K562 (cell line): Measurements from ENCODE around the gene ANXA3. TPM values are rescaled to one million over a fixed set of nuclear protein-coding genes. Genes with fewer than 3 reads are reported as not detected.

Experiments
- ATAC-seq: fragments of 200-7000 bp; cut with Tn5 transposase; 3 replicates; pipeline ENCODE4 v1.9.1; 2020; ENCODE audit warnings: moderate library complexity
- BruUV-seq: library from RNA; stranded (reverse); fragments of 400-500 nt; replicated peaks from 2 replicates; lab custom pipeline; 2021; lab: Mats Ljungman, UMichigan
- CTCF ChIA-PET: fragments of 300-600 bp; formaldehyde crosslinking; extraction: SDS; loops from one replicate; lab custom pipeline; 2021; ENCODE audit warnings: low intra/inter-chr PET ratio; lab: Yijun Ruan, JAX
- POLR2A ChIA-PET: fragments of 300-600, 350-650 bp; sonication (Branson Sonifier 250); formaldehyde crosslinking; extraction: SDS; loops from one replicate; lab custom pipeline; 2021; ENCODE audit warnings: antibody characterized with exemption, inconsistent platforms; lab: Yijun Ruan, JAX
- DNase-seq, 4 experiments: peaks; one replicate each; pipeline versions ENCODE4 v3.0.0 to v3.0.0-alpha.2; 2011 to 2018; ENCODE audit warnings: low spot score in 3 of 4, mixed read lengths in 3 of 4; ENCODE audit errors: extremely low read depth in 1 of 4
- FAIRE-seq: peaks from 2 replicates; lab custom pipeline; 2011; peaks lifted over from hg19 to GRCh38; lab: Jason Lieb, UNC
- H2AFZ ChIP-seq: 2 replicates; pipeline ENCODE4 v1.6.0; 2011; ENCODE audit warnings: low read depth, low read length, control low read depth, inconsistent platforms
- H3K27ac ChIP-seq: fragments of 200-600 bp; 3 replicates; pipeline ENCODE4 v1.8.0; 2011; ENCODE audit warnings: low read depth, mild to moderate bottlenecking, control low read depth, inconsistent platforms, low read length, moderate library complexity, mixed read lengths; ENCODE audit errors: extremely low read depth
- H3K27me3 ChIP-seq, 2 experiments: fragments of 300-600 bp in 1 of 2; 2 replicates in 1 of 2; 3 replicates in 1 of 2; pipeline versions ENCODE4 v1.6.0 to v1.8.0; 2011; ENCODE audit warnings: inconsistent platforms in 2 of 2, low read length in 2 of 2, mild to moderate bottlenecking in 1 of 2, mixed read lengths in 1 of 2, moderate library complexity in 1 of 2; ENCODE audit not compliant: control insufficient read depth in 2 of 2, insufficient read depth in 2 of 2
- H3K36me3 ChIP-seq: fragments of 300-600 bp; 3 replicates; pipeline ENCODE4 v1.8.0; 2011; ENCODE audit warnings: mild to moderate bottlenecking, low read length, inconsistent platforms; ENCODE audit not compliant: control insufficient read depth, insufficient read depth
- H3K4me1 ChIP-seq, 2 experiments: fragments of 200-600 bp in 1 of 2; replicated peaks in 1 of 2; 2 replicates in 1 of 2; 3 replicates in 1 of 2; pipeline versions ENCODE4 v1.5.1 to v1.8.0; 2011; ENCODE audit warnings: inconsistent platforms in 2 of 2, low read length in 2 of 2, mild to moderate bottlenecking in 1 of 2, mixed read lengths in 1 of 2, moderate library complexity in 1 of 2; ENCODE audit not compliant: control insufficient read depth in 2 of 2, insufficient read depth in 2 of 2
- H3K4me2 ChIP-seq: 2 replicates; pipeline ENCODE4 v1.6.1; 2011; ENCODE audit warnings: low read length, control low read depth, inconsistent platforms, mixed read lengths; ENCODE audit not compliant: insufficient read depth
- H3K4me3 ChIP-seq: fragments of 200-600 bp; sonication (generic), shearing (Covaris generic); 2 replicates; pipeline ENCODE4 v1.5.1; 2016; ENCODE audit warnings: control low read depth, inconsistent platforms
- H3K79me2 ChIP-seq: fragments of 200-600 bp; 3 replicates; pipeline ENCODE4 v1.8.0; 2011; ENCODE audit warnings: low read length, inconsistent platforms; ENCODE audit not compliant: control insufficient read depth, insufficient read depth
- H3K9ac ChIP-seq, 2 experiments: 2 replicates each; pipeline versions ENCODE4 v1.6.0 to v1.6.1; 2011; ENCODE audit warnings: low read depth in 2 of 2, low read length in 2 of 2, control low read depth in 1 of 2, inconsistent platforms in 1 of 2, mild to moderate bottlenecking in 1 of 2, mixed read lengths in 1 of 2; ENCODE audit not compliant: insufficient read depth in 1 of 2
- H3K9me1 ChIP-seq: one replicate; pipeline ENCODE4 v1.6.0; 2011; ENCODE audit warnings: inconsistent platforms, mild to moderate bottlenecking, low read length, moderate library complexity; ENCODE audit not compliant: control insufficient read depth, insufficient read depth
- H3K9me3 ChIP-seq: replicated peaks from 2 replicates; pipeline ENCODE4 v1.5.1; 2011; ENCODE audit warnings: low read depth, low read length, inconsistent platforms; ENCODE audit not compliant: control insufficient read depth, insufficient read depth
- H4K20me1 ChIP-seq: replicated peaks from 2 replicates; pipeline ENCODE4 v1.6.1; 2011; ENCODE audit warnings: low read length, inconsistent platforms, mixed read lengths; ENCODE audit not compliant: control insufficient read depth, insufficient read depth
- AFF1 ChIP-seq, 2 experiments: fragments of 450-650 bp; IDR thresholded peaks; 2 replicates each; pipeline ENCODE4 v1.6.1; 2018; ENCODE audit warnings: mild to moderate bottlenecking in 2 of 2, low read depth in 1 of 2; ENCODE audit not compliant: partially characterized antibody in 2 of 2
- BHLHE40 ChIP-seq: IDR thresholded peaks from 2 replicates; pipeline ENCODE4 v1.6.1; 2011; ENCODE audit warnings: low read length, improper control_type of control experiment
- CBFA2T2 ChIP-seq: fragments of 450-650 bp; conservative IDR thresholded peaks from 2 replicates; pipeline ENCODE4 v1.6.1; 2017; ENCODE audit warnings: mild to moderate bottlenecking
- FOXK2 ChIP-seq, 2 experiments: fragments of 450-650 bp; IDR thresholded peaks in 1 of 2; conservative IDR thresholded peaks in 1 of 2; 2 replicates each; pipeline ENCODE4 v1.6.1; 2016; ENCODE audit warnings: low read depth in 2 of 2, mild to moderate bottlenecking in 1 of 2
- HCFC1 ChIP-seq: IDR thresholded peaks from 2 replicates; pipeline ENCODE4 v1.6.1; 2012; ENCODE audit warnings: low read depth, low read length, improper control_type of control experiment
- IRF9 ChIP-seq: fragments of 450-650 bp; IDR thresholded peaks from 2 replicates; pipeline ENCODE4 v1.6.1; 2016; ENCODE audit warnings: missing biosample characterization, missing genetic modification characterization
- PPARD ChIP-seq: fragments of 250-450 bp; sonication (Bioruptor Pico); IDR thresholded peaks from 2 replicates; pipeline ENCODE4 v1.8.0; 2022; ENCODE audit warnings: inconsistent platforms, mild to moderate bottlenecking, moderate library complexity
- RAD21 ChIP-seq, 2 experiments: fragments of 250-450 bp in 1 of 2; fragments of 450-650 bp in 1 of 2; sonication (Bioruptor Pico) in 1 of 2; formaldehyde crosslinking in 1 of 2; IDR thresholded peaks in 1 of 2; conservative IDR thresholded peaks in 1 of 2; 2 replicates each; pipeline versions ENCODE4 v1.4.0 to v1.8.0; 2020 to 2022; ENCODE audit warnings: mild to moderate bottlenecking in 2 of 2, moderate library complexity in 1 of 2
- SIRT6 ChIP-seq: IDR thresholded peaks from one replicate; pipeline ENCODE4 v1.6.1; 2012; ENCODE audit warnings: low read depth, mild to moderate bottlenecking, control low read depth, inconsistent platforms, low read length, moderate library complexity
- SIX5 ChIP-seq, 2 experiments: IDR thresholded peaks; 2 replicates each; pipeline ENCODE4 v1.6.1; 2011; ENCODE audit warnings: low read length in 2 of 2, borderline replicate concordance in 1 of 2, low read depth in 1 of 2, mild to moderate bottlenecking in 1 of 2, moderate library complexity in 1 of 2; ENCODE audit not compliant: insufficient read depth in 1 of 2
- TOE1 ChIP-seq, 2 experiments: fragments of 450-650 bp in 1 of 2; sonication (generic) in 1 of 2; formaldehyde crosslinking in 1 of 2; IDR thresholded peaks; 2 replicates each; pipeline versions ENCODE4 v1.7.1 to v1.8.0; 2016 to 2022; ENCODE audit warnings: borderline replicate concordance in 2 of 2, mild to moderate bottlenecking in 2 of 2, antibody characterized with exemption in 1 of 2, inconsistent platforms in 1 of 2, low read depth in 1 of 2, missing genetic modification reagents in 1 of 2, moderate library complexity in 1 of 2
- USF1 ChIP-seq: sonication (generic); formaldehyde crosslinking; IDR thresholded peaks from 2 replicates; pipeline ENCODE4 v1.9.0; 2022; ENCODE audit warnings: mild to moderate bottlenecking, missing genetic modification reagents
- USF2 ChIP-seq: sonication (generic); formaldehyde crosslinking; IDR thresholded peaks from 2 replicates; pipeline ENCODE4 v1.5.0; 2020; ENCODE audit warnings: missing genetic modification reagents
- ZNF184 ChIP-seq: sonication (generic); formaldehyde crosslinking; IDR thresholded peaks from 2 replicates; pipeline ENCODE4 v1.5.0; 2020; ENCODE audit warnings: missing genetic modification reagents
- ZNF253 ChIP-seq: fragments of 250-450 bp; sonication (Bioruptor Pico); conservative IDR thresholded peaks from 2 replicates; pipeline ENCODE4 v1.6.1; 2021; ENCODE audit warnings: mild to moderate bottlenecking
- WGBS: fragments of 100-300 bp; shearing (Covaris generic); methylation state at CpG from one replicate; pipeline ENCODE4 v1.1.6; 2016; ENCODE audit warnings: low coverage, mixed read lengths; ENCODE audit not compliant: insufficient coverage; ENCODE audit errors: missing lambda C conversion rate; 5-methylcytosine and 5-hydroxymethylcytosine counted together
- in situ Hi-C: fragments of 300-500 bp; cut with MboI; formaldehyde crosslinking; loops from 4 replicates; pipeline ENCODE4 v1.15.0; 2018; ENCODE audit warnings: inconsistent platforms, mixed read lengths
- intact Hi-C: fragments of 100-400 bp; cut with micrococcal nuclease; formaldehyde crosslinking; loops from 2 replicates; pipeline ENCODE4 v1.14.2; 2022
- polyA plus RNA-seq, 8 experiments: library from polyadenylated mRNA; depleted of rRNA in 4 of 8; stranded (reverse) in 5 of 8; unstranded in 3 of 8; fragments of >200 nt; fragmentation: Nextera tagmentation in 2 of 8; fragmentation: Illumina TruSeq in 1 of 8; extraction: Ambion mirVana in 2 of 8; extraction: Trizol in 1 of 8; gene quantifications; 2 replicates each; pipeline versions ENCODE4 v1.2.1 to v1.2.3, GENCODE V29; 2011 to 2014; ENCODE audit warnings: inconsistent platforms in 1 of 8, missing spikeins in 1 of 8
- total RNA-seq, 7 experiments: library from RNA; depleted of rRNA in 6 of 7; stranded (reverse); fragments of >200 nt in 6 of 7; fragmentation: Illumina TruSeq in 2 of 7; extraction: Trizol in 2 of 7; gene quantifications; 2 replicates each; pipeline versions ENCODE4 v1.2.1 to v1.2.3, GENCODE V29; 2011 to 2021; ENCODE audit warnings: low replicate concordance in 1 of 7

ANXA3 gene
- total and polyA plus RNA-seq, 9 of the 15 experiments (the other 6 are each of a cell fraction or from before 2014, with no cell fraction given): 6.3 to 15.5 (median 9.8) TPM

GRCh38 chr4:78653655-78654054, 102.1 kb downstream of the ANXA3 start:
- Histone ChIP-seq H3K79me2 (no peaks in the 10 kb centered on the region), H3K27me3 (no peaks in the 10 kb centered on the region), H3K27ac (no peak overlapping the region), H3K9me1 (no peaks in the 10 kb centered on the region), H2AFZ (peak overlapping the region; percentile 15; the same call in 1 of the 2 replicates), H3K9ac (no peak overlapping the region), H3K4me2 (no peak overlapping the region), H3K4me1 (peaks cover 32 to 74% of the 10 kb centered on the region in 2 experiments), H3K36me3 (no peaks in the 10 kb centered on the region), H4K20me1 (no peaks in the 10 kb centered on the region), H3K9me3 (no peaks in the 10 kb centered on the region), H3K4me3 (no peak overlapping the region)
- peak; percentile 57 for ATAC-seq
- WGBS: 0% methylated on average over 2 of the region's 2 CpGs
- no TSS peak for BruUV-seq
- CTCF ChIA-PET: no interaction called here
- POLR2A ChIA-PET: interaction anchor here (0.6 to 1.0 kb wide), 4 partner anchors 9 to 123 kb away, joined by 3 to 4 read pairs (median 4); no protein-coding TSS in a partner anchor
- DNase-seq: peak; percentile 44 to 61 (median 48)
- FAIRE-seq: peak; percentile 56
- intact Hi-C loops (no loop called here), in situ Hi-C loops (no loop called here)
- TF ChIP-seq ZNF253 (CRISPR knock-in tag): no peak
- TF ChIP-seq FOXK2 (conservative IDR thresholded peaks at IDR 0.05 in 1 of 2, IDR thresholded peaks at IDR 0.05 in 1 of 2; ENCODE audit: low read depth in 2 of 2): no peak
- TF ChIP-seq IRF9 (tag): no peak
- TF ChIP-seq USF1 (CRISPR knock-in tag): peak; percentile 91
- TF ChIP-seq BHLHE40: 0 out of 2 replicates have a peak, but pooled peaks have one; percentile 34
- peak in 1 of 2 experiments; percentile 81 for TF ChIP-seq AFF1 (IDR thresholded peaks at IDR 0.05; ENCODE audit: low read depth in 1 of 2, partially characterized antibody in 2 of 2)
- no peak for TF ChIP-seq PPARD (CRISPR knock-in tag)
- TF ChIP-seq CBFA2T2: peak; percentile 75
- TF ChIP-seq RAD21 (CRISPR knock-in tag; conservative IDR thresholded peaks at IDR 0.05 in 1 of 2, IDR thresholded peaks at IDR 0.05 in 1 of 2): no peak
- TF ChIP-seq SIX5 (IDR thresholded peaks at IDR 0.05; ENCODE audit: borderline replicate concordance in 1 of 2, insufficient read depth in 1 of 2, low read depth in 1 of 2, low read length in 2 of 2): peak; percentile 82 to 91
- no peak for TF ChIP-seq ZNF184 (CRISPR knock-in tag)
- TF ChIP-seq USF2 (CRISPR knock-in tag): peak; percentile 97
- TF ChIP-seq TOE1 (IDR thresholded peaks at IDR 0.05; ENCODE audit: borderline replicate concordance): peak; percentile 92
- TF ChIP-seq TOE1 (CRISPR knock-in tag; IDR thresholded peaks at IDR 0.05; ENCODE audit: borderline replicate concordance, low read depth): no peak
- TF ChIP-seq HCFC1: peak; percentile 94
- no peak for TF ChIP-seq SIRT6
